T-helper 2 cell treated with Interferon-gamma antibody and Interleukin-4, amounts not matched to agents 100 ng/mL and 5 ng/mL, for 36 hours (primary cell): ENCODE data around the gene KCTD12. TPM values are rescaled to one million over a fixed set of nuclear protein-coding genes. Genes with fewer than 3 reads are reported as not detected.
"Not testable (repeated sequence)": the region's sequence is repeated elsewhere in the genome, so short reads cannot be mapped to it uniquely, and the experiment has no call there.

Source experiments
- intact Hi-C: fragments of 100-400 bp; cut with micrococcal nuclease; formaldehyde crosslinking; loops from one replicate; pipeline ENCODE4 v1.15.1; 2023
- total RNA-seq: library from RNA; stranded (reverse); gene quantifications from 2 replicates; pipeline ENCODE4 v1.2.3, GENCODE V29; 2022

KCTD12 gene
- total RNA-seq = 9.5 and 10.3 TPM in 2 replicates

DNA sequence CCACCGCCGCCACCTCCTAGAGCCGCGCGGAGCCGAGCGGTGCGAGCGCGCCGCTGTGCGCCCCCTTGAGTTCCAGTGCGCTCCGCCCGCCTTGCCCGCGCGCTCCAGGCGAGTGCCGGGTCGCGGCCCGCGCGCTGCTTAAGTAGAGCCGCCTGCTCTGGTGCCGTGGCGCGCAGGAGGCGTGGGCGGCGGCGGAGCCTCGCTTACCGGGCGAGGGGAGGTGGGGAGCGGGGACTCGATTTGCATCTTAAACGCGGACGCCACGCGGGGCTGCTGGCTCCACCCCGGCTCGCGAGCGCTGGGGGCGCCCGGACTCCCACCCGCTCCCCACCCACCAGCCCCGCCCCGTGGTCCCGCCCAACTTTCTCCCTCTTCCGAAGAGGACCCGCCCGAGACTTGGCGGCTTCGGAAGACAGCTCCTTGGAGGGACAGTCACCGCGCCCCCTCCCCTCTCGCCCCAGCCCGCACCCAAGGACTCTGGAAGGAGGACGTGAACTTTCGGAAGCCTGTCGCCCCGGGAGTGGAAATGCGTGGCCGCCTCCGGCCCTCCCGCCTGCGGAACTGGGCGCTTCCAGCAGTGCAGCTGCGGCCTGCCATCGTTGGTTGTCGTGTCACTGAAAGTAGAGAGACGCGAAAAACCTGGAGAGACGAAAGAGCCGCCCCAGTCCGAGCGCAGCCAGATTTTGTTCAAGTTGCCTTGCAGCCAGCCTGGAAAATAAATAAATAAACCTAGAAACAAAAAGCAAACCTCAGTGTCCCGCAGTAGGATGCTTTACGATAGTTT lies at the start of gene KCTD12:
Gene KCTD12, minus strand, starts transcription at position 114 of the 784 bp plus-strand sequence. CDS start 257 bp downstream, outside the sequence.
- intact Hi-C loops = loop anchor here (1.0 to 10.0 kb wide), 10 partner anchors 64 to 1562 kb away; partner anchors contain the start of genes MYCBP2 and SLAIN1

DNA sequence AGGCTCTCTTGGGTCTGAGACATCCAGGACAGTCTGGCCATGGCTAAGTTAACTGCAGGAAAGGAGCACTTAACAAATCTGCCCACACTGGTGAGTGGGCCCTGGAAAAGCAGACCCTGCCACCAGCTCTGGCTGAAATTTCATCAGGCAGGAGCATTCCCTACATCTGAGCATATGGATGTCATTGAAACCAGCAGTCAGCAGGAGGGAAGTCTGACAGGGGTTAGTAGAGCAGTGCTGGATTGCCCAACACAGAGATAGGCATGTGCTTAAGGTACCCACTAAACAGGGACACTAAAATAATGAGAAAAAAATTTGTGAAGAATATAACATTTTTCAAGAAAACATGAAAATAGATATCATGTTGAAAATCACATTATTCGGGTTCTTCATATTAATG lies 48.5 kb upstream of the KCTD12 start:
- intact Hi-C loops = no loop called here

DNA sequence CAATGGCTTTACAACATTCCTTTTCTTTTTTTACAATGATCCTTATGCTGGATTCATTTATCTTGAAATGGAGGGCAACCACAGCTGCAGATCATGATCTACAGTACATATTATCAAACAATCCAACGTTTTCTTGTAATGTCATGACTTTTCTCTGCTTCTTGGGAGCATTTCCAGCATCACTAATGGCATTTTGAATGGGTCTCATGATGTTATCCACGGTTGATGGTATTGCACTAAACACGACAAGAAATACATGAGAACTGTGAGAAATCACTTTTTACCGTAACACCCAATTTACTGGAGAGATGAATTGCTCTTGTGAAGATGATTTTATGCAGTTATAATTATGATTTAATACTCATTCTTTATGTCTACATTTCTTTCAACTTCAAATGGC lies 45.9 kb upstream of the KCTD12 start:
- intact Hi-C loops = no loop called here

DNA sequence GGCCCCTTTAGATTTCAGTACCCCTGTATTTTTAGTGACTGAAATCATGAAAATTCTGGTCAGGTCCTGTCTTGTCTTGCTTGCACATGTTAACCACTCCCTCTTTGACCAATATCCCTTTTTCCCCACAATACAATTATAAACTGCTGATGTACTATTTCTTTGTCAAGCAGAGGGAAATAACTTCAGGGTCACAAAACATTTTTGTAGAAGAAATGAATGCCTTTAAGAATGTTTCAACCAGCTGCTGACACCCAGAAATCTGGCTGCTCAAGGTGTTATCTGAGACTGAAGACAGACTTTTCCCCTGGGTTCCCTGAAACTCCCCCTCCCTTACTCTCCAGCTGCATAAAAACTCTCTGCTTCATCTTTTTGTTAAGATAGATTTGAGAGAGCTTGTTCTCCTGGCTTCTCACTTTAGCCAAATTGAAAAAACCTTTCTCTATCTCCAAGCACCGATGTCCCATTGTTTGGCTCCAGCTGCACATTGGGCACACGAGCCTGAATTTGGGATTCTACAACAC lies 43.7 kb upstream of the KCTD12 start:
- intact Hi-C loops = no loop called here

DNA sequence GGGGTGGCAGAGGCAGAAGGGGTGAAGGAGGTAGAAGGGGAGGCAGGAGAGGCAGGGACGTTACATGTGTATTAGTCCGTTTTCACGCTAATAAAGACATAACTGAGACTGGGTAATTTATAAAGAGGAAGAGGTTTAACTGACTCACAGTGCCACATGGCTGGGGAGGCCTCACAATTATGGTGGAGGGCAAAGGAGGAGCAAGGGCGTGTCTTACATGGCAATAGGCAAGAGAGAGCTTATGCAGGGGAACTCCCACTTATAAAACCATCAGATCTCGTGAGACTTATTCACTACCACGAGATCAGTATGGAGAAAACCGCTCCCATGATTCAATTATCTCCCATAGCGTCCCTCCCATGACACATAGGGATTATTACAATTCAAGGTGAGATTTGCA lies 43.1 kb upstream of the KCTD12 start:
- intact Hi-C loops = no loop called here

DNA sequence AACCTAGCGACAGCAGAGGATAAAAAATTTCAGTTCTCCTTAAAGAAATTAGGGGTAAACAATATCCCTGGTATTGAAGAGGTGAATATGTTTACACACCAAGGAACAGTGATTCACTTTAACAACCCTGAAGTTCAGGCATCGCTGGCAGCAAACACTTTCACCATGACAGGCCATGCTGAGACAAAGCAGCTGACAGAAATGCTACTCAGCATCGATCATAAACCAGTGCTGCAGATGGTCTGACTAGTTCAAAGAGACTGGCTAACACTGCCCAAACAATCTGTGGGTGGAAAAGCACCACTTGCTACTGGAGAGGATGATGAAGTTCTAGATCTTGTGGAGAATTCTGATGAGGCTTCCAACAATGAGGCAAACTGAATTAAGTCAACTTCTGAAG lies 42.3 kb upstream of the KCTD12 start:
- intact Hi-C loops = no loop called here

DNA sequence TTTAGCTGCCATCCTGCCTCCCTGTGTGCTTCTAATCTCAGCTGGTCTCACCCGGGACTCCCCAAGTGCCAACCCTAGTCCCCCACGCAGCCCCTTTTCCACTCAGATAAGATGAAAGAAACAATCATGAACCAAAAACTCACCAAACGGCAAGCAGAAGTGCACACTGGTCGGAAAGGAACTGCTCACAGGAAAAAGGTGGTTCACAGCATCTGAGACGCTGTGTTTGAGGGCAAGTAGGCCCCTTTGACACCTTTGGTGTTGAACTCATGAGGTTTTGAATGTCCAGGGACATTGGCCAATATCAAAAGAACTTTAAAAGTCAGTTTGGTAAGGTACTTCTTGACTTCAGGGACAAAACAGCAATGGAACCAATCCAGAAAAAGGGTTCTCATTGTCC lies 41.8 kb upstream of the KCTD12 start:
- intact Hi-C loops = no loop called here

DNA sequence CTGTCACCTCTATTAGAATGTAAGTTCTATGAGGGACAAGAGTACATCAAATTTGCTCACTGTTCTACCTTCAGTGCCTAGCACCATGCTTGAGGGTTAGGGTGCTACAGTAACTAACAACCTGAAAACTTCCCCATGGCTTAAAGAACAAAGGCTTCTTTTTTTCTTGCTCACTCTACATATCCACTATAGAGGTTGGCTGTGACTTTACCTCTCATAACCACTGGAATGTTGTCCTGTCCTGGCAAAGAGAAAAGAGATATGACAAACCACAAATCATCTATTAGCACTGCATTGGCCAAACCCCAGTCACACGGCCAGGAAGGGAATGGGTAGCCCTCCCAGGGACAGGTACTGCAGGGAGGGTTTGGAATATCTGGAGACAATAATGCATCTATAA lies 38.9 kb upstream of the KCTD12 start:
- intact Hi-C loops = no loop called here

DNA sequence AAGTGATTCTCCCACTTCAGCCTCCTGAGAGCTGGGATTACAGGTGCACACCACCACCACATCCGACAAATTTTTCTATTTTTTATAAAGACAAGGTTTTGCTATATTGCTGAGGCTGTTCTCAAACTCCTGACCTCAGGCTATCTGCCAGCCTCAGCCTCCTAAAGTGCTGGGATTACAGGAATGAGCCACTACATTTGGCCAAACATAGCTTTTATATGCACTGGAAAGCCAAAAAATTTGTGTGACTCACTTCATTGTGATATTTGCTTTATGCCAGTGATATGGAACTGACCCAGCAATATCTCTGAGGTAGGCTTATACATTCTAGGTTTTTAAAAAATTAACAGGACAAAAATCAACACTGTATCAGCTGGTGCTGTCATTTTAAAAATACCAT lies 35.3 kb upstream of the KCTD12 start:
- intact Hi-C loops = no loop called here

DNA sequence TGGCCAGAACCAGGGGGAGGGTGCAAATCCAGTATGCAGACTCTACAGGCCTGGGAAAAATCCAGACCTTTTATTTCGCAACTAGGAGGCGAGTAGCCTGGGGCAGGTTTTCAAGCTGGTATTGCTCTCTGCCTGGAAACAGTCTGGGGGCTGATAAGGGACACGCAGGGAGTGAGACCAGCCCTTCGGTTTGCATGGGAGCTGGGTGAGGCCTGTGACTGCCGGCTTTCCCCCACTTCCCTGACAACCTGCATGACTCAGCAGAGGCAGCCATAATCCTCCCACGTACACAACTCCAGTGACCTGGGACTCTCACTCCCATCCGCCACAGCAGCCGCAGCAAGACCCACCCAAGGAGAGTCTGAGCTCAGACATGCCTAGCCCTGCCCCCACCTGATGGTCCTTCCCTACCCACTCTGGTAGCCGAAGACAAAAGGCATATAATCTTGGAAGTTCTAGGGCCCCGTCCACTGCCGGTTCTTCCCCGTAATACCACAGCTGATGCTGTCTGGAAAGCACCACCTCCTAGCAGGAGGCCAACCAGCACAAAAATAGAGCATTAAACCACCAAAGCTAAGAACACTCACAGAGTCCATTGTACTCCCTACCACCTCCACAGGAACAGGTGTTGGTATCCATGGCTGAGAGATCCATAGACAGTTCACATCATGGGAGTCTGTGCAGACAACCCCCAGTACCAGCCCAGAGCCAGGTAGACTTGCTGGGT lies 31.7 kb upstream of the KCTD12 start:
- intact Hi-C loops = not testable (repeated sequence)

DNA sequence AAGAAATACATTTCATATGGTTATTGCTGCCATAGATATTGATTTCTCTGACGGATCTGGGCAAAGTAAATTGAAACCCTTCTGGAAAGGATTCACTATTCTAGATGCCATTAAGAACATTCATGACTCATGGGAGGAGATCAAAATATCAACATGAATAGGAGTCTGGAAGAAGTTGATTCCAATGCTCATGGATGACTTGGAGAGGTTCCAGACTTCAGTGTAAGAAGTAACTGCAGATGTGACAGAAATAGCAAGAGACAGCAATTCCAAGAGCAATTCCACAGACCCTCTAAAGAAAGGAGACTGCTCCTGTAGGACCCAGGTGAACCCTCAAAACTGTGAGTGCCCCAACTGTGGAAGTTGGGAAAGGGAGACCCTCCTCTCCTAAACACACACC lies 30.9 kb upstream of the KCTD12 start:
- intact Hi-C loops = no loop called here

DNA sequence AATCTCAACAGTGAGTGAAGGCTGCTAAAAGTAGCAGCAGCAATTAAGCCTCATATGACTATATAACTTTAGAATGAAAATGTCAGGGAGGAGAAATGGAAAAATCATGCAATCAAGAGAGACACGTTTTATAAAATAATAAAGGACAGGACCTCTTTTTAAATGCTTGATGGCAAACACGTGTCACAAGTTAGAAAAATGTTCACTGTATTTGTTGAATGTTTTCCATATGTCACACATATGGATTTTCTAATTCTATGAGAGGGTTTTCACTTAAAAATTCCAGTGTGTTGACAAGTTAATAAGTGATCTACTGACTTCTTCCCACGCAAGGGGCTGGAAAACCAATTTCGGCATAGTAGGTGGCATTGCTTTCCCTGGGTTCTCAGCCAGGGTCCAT lies 27.7 kb upstream of the KCTD12 start:
- intact Hi-C loops = no loop called here

DNA sequence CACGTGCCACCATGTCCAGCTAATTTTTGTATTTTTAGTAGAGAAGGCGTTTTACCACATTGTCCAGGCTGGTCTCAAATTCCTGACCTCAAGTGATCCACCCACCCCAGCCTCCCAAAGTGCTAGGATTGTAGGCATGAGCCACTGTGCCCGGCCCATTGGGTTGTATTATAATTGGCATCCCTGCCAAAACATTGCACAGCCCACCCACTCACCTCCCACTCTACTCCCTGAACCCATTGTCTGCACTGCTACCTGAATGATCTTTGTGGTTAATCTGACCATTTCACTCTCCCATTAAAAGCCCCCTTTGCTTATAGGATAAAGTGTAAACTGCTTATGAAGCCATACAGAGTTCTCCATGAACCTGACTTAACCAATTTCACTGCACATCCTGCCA lies 26.3 kb upstream of the KCTD12 start:
- intact Hi-C loops = no loop called here

DNA sequence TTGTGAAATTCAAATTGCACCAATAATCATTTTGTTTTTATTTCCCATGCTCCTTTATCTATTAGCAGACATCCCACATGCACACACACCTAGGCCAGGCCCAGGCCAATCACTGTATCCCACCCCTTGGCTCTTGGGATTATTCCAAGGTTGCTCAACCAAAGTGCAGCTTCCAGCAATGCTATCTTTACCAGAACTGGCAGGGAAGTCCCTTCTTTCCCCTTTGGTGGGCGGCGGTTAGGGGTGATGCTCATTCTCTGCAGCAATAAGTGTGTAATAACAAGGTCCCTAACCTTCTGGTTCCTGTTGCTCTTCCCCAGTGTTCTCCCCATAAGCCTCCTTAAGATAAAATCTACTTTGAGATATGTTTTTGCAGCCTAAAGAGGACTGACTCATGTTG lies 18.3 kb upstream of the KCTD12 start:
- intact Hi-C loops = loop anchor here (5.0 to 10.0 kb wide), 3 partner anchors 430 to 1207 kb away; no protein-coding TSS in a partner anchor

DNA sequence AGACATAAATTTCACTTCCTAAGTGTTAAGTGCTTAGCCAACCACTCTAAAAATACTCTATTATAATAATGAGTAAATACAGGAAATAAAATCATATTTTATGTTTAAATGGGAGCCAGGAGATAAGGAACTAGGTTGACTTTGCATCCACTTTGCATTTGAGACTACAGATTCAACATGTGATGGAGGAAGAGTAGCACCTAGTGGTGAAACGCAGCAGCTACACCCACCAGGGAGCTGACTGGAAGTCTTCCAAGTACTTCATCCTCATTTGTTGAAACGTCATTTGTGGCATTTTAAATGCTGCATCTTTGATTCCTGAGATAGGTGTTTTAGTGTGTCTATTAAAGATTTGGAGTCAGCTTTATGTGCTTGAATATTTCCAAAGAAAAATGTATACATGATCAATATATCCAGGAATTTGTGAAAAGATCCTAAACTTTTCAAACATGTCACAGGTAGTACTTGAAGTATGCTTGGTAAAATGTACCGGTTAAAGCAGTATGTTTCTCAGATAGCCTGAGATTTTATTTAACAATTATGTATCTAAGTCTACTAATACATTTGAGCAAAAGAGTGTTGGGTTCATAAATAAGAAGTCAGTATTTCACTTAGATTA lies 17.4 kb upstream of the KCTD12 start:
- intact Hi-C loops = loop anchor here (1.0 to 10.0 kb wide), 6 partner anchors 81 to 1206 kb away; no protein-coding TSS in a partner anchor

DNA sequence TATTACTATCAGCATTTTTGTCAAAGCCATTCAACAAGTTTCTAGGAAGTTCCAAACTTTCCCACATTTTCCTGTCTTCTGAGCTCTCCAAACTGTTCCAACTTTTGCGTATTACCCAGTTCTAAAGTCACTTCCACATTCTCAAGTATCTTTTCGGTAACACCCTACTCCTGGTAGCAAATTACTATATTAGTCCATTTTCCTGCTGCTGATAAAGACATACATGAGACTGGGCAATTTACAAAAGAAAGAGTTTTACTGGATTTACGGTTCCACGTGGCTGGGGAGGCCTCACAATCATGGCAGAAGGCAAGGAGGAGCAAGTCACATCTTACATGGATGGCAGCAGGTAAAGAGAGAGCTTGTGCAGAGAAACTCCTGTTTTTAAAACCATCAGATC lies 12.9 kb upstream of the KCTD12 start:
- intact Hi-C loops = not testable (repeated sequence)

DNA sequence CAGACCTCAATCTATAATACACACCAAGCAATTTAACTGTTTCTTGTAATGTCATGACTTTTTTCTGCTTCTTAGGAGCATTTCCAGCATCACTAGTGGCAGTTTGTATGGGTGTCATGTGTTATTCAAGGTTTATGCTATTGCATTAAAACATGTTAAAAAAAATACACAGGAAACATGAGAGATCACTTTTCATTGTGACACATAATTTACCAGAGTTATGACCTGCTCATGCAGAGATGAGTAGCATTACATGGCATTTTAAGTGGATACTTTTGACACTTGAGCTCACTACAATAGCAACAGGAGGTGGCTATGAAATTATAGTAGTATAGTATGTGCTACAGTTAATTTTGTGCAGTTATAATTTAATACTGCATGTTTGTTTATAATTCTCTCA lies 11.0 kb upstream of the KCTD12 start:
- intact Hi-C loops = not testable (repeated sequence)

DNA sequence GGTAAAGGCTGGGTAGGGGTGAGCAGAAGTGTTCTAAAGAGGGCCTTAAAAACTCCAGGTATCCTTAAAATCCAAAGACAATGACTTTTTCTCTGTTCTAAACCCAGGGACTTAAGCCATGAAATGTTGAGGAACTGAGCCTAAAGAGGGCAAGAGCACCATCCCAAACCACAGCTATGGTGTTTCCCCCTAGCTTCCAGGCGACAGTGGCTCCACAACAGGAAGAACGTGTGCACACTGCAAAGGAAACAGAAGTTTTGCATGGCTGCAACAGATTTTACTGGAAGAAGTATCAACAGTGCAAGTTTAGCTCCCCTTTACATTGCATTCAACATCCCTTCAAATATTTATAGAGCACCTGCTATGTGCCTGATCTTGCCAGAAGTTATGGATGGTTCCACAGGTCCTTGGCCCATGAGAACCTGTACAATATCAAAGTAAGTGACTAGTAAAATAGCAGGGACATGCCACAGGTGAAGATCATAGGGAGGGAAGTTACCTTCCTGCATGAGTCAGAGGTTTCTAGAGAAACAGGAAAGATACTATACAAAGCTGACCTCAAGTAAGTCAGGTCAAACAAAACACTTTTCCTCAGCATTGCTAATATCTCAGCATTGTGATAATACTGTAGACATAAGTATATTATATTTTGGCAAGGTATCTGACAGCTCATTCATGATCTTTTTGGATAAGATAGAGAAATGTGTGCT lies 8.4 kb upstream of the KCTD12 start:
- intact Hi-C loops = no loop called here

DNA sequence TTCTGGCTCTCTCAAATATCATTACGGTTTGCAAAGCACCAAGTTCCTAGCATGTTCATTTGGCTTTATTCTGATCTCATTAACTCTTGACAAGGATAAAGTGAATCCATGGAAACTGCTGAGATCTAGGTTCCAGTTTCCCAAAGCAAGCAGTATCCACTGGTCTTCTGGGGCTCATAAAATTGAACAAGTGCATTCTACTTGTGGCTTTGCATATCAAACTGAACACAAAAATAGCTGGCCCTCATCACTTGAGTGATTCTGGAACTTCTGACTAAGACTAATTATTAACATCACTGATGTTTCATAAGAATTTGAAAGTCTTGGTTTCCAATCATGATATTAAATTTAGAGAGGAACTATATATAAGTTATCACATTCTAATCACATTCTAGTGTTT lies 6.3 kb upstream of the KCTD12 start:
- intact Hi-C loops = no loop called here

DNA sequence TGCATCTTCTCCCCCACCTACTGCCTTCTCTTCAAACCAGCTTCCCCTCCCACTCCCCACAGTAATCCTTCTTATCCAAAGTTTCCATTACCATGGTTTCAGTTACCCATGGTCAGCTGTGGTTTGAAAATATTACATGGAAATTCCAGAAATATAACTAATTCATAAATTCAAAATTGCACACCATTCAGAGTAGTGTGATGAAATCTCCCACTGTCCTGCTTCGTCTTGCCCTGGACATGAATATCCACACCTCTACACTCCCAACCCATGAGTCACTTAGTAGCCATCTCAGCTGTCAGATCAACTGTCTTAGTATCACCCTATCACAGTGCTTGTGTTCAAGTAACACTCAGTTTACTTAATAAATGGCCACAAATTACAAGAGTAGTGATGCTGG lies 3.8 kb upstream of the KCTD12 start:
- intact Hi-C loops = no loop called here

DNA sequence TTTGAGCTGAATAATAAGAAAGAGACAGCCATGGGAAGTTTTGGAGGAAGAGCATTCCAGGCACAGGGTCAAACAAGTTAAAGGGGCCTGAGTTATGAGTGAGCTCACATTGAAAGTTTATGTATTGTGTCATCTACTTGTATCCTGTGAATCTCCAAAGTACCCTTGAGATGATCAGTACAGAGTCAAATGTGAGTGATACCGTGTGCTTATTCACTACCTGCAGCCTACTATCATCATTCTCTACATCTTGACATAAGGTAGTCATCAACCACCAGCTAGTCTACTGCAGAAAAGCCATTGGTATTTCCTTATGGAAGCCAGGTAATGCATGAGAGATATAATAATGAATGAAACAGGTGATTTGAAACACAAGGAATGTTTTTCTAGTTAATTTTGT lies 3.0 kb upstream of the KCTD12 start:
- intact Hi-C loops = loop anchor here (5.0 to 10.0 kb wide), 5 partner anchors 67 to 1564 kb away; no protein-coding TSS in a partner anchor
